ENCODE data around the gene HVCN1. TPM values are rescaled to one million over a fixed set of nuclear protein-coding genes. Genes with fewer than 3 reads are reported as not detected.
"Not testable (repeated sequence)": the region's sequence is repeated elsewhere in the genome, so short reads cannot be mapped to it uniquely, and the experiment has no call there.

HVCN1 gene
- polyA plus RNA-seq, 1 donor from 2014 or later = 441 TPM

DNA sequence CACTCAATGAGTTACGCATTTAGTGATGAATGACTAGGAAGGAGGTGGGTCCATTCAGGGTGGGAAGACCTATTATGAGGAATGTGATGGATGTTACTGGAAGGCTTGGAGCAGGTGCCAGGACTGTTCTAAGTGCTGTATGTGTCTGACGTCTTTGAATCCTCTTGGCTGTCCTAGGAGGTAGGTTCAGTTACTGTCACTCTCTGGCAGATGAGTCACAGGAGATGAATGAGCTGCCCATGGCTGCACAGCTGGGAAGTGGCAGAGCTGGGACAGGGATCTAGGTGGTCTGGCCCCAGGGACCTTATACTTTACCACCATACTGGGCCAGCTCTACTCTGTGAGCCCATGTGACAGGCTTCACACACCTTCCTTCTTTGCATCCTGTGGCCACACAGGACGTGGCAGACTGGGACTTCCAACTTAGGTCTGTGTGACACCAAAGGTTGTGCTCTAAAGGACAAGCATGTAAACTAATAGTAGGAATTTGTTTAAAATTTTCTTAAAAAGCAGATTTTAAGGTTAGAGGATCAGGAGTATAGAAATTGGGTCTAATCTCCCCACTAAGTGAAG lies 51.0 kb downstream of the HVCN1 start:
- Mint-ChIP-seq H3K27ac (peak overlapping the region in 2 of 3 donors; percentile 8 to 25), H3K4me1 (peaks cover 58 to 67% (median 65%) of the 10 kb centered on the region in 3 donors), H3K4me3 (peak overlapping the region in 2 of 4 donors; percentile 24 to 74), H3K9me3 (no peaks in the 10 kb centered on the region), H3K36me3 (peaks cover 5% of the 10 kb centered on the region), H3K27me3 (no peaks in the 10 kb centered on the region)

DNA sequence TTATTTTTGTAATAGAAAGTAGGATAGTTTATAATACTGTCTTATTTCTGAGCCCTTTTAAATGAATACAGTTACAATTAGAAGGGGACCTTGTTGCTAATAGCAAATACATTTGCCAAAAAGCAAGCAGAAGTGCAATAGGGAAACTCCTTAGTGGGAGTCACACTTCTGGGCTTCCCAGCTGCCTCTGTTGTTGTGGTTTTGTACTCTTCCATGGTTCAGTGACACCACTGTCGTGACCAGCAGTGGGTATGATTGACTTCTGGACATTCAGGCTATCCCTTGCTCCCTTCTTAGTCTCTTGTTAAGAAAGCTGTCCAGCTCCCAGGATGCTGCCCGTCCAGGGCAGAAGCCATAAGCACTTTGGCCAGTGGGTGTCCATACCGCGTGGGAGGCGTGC lies 52.4 kb downstream of the HVCN1 start:
- Mint-ChIP-seq H3K4me3 (peak overlapping the region in 1 of 4 donors; percentile 86), H3K36me3 (peaks cover 5% of the 10 kb centered on the region), H3K4me1 (peaks cover 56 to 70% (median 64%) of the 10 kb centered on the region in 3 donors)

GRCh38 chr12:110635055-110635454 lies 53.9 kb downstream of the HVCN1 start:
- H3K4me1 Mint-ChIP-seq = peaks cover 50 to 70% (median 64%) of the 10 kb centered on the region in 3 donors

More for the DNA sequence above, 52.4 kb downstream of the HVCN1 start:
- Mint-ChIP-seq H3K9me3 (no peaks in the 10 kb centered on the region), H3K27me3 (no peaks in the 10 kb centered on the region), H3K27ac (peak overlapping the region in 1 of 3 donors; percentile 22)

GRCh38 chr12:110627500-110628195 lies 61.3 kb downstream of the HVCN1 start:
- Mint-ChIP-seq H3K4me1 (peaks cover 46 to 53% (median 48%) of the 10 kb centered on the region in 3 donors), H3K36me3 (peaks cover 2% of the 10 kb centered on the region), H3K27me3 (no peaks in the 10 kb centered on the region), H3K27ac (peak overlapping the region; percentile 95 to 97 (median 97)), H3K9me3 (no peaks in the 10 kb centered on the region), H3K4me3 (peak overlapping the region; percentile 78 to 94 (median 89))

More at GRCh38 chr12:110635055-110635454, 53.9 kb downstream of the HVCN1 start:
- Mint-ChIP-seq H3K4me3 (no peak overlapping the region), H3K27me3 (no peaks in the 10 kb centered on the region), H3K9me3 (no peaks in the 10 kb centered on the region), H3K36me3 (peaks cover 2% of the 10 kb centered on the region), H3K27ac (peak overlapping the region in 1 of 3 donors; percentile 35)

DNA sequence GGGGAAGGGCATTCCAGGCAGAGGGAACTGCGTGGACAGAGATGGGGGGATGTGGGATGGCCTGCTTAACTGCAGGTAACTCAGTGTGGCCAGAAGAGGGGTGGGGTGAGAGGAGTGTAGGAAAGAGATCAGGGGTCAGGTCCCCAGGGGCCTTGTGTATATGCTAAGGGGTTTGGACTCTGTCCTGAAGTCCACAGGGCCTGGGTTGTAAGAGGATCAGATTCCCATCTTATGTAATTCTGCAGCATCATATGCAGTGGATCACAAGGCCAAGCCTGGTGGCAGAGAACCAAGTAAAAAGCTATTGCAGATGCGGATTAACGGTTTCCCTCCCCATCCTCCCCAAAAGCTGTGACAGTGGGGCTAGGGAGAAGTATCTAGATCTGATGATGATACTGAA lies 66.3 kb downstream of the HVCN1 start:
- H3K27ac Mint-ChIP-seq = peak overlapping the region in 2 of 3 donors; percentile 82 to 91

DNA sequence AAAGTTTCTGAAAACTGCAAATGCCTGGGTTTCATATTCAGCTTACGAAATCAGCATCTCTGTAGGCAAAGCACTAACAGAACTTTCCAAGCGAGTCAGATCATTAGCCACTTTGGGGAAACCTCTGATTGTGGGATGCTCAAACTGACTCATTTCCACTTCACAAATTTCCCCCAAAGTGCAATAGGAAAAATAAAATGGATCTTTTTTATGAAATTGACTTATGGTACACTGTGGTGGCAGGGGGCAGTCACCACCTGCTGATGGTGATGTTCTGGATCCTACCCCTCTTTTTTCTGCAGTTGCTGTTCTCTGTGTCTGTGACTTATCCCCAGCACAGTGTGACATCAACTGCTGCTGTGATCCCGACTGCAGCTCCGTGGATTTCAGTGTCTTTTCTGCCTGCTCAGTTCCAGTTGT lies 69.4 kb downstream of the HVCN1 start:
- peak overlapping the region; percentile 89 to 97 (median 91) for H3K27ac Mint-ChIP-seq
- peaks cover 38 to 47% (median 46%) of the 10 kb centered on the region in 3 donors for H3K4me1 Mint-ChIP-seq
- no peaks in the 10 kb centered on the region for H3K27me3 Mint-ChIP-seq
- no peaks in the 10 kb centered on the region for H3K9me3 Mint-ChIP-seq
- H3K36me3 Mint-ChIP-seq = peaks cover 1% of the 10 kb centered on the region
- H3K4me3 Mint-ChIP-seq = peak overlapping the region; percentile 88 to 98 (median 94)

More for the DNA sequence above, 66.3 kb downstream of the HVCN1 start:
- H3K4me3 Mint-ChIP-seq = peak overlapping the region in 2 of 4 donors; percentile 63 to 83
- no peaks in the 10 kb centered on the region for H3K9me3 Mint-ChIP-seq
- H3K36me3 Mint-ChIP-seq = peaks cover 3% of the 10 kb centered on the region
- peaks cover 44 to 48% (median 44%) of the 10 kb centered on the region in 3 donors for H3K4me1 Mint-ChIP-seq
- no peaks in the 10 kb centered on the region for H3K27me3 Mint-ChIP-seq

DNA sequence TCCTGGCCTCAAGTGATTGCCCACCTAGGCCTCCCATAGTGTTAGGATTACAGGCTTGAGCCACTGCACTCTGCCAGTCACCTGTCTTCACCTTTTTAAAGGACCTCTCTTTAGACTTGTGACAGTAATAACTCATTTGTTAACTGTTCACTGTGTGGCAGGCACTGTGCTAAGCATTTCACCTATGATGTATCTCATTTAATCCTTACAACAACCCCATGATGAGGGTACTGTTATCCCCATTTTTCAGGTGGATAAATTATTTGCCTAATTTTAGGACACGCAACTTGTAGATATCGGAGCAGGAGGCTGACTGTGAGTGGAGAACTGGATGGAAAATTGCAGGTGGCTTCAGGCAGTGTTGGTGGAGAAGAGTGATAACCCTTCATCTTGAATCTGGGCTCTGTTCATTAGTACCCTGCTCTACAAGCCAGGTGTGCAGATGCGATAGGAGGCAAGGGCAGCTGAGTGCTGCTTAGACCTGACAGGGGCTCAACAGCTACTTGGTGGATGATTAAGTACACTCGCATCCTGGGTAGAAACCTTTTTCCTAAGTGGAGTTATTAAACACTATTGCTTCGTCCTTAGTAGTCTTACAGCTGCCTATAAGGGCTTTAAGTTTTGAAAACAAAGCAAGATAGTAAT lies 72.3 kb downstream of the HVCN1 start:
- no peaks in the 10 kb centered on the region for H3K9me3 Mint-ChIP-seq
- peaks cover 29 to 39% (median 37%) of the 10 kb centered on the region in 3 donors for H3K4me1 Mint-ChIP-seq
- H3K36me3 Mint-ChIP-seq = peaks cover 1% of the 10 kb centered on the region
- H3K27me3 Mint-ChIP-seq = no peaks in the 10 kb centered on the region
- peak overlapping the region in 2 of 4 donors; percentile 56 to 66 for H3K4me3 Mint-ChIP-seq
- peak overlapping the region in 1 of 3 donors; percentile 97 for H3K27ac Mint-ChIP-seq

DNA sequence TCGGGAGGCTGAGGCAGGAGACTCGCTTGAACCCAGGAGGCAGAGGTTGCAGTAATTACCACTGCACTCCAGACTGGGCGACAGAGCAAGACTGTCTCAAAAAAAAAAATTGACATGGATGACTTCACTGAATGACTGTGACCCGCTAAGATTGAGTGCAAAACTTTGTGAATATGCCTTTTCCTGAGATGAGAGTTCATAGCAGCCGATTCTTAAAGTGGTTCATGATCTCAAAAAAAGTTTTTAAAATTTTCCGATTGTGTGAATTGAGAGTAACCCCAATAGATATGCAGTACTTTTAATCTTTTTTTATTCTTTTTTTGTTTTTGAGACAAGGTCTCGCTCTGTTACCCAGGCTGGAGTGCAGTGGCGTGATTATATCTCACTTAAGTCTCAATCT lies 73.7 kb downstream of the HVCN1 start:
- H3K4me1 Mint-ChIP-seq = peaks cover 27 to 39% (median 28%) of the 10 kb centered on the region in 3 donors
- peak overlapping the region; percentile 64 to 97 (median 90) for H3K27ac Mint-ChIP-seq
- no peaks in the 10 kb centered on the region for H3K9me3 Mint-ChIP-seq
- peaks cover 2% of the 10 kb centered on the region for H3K36me3 Mint-ChIP-seq
- H3K27me3 Mint-ChIP-seq = no peaks in the 10 kb centered on the region
- peak overlapping the region; percentile 41 to 96 (median 78) for H3K4me3 Mint-ChIP-seq

DNA sequence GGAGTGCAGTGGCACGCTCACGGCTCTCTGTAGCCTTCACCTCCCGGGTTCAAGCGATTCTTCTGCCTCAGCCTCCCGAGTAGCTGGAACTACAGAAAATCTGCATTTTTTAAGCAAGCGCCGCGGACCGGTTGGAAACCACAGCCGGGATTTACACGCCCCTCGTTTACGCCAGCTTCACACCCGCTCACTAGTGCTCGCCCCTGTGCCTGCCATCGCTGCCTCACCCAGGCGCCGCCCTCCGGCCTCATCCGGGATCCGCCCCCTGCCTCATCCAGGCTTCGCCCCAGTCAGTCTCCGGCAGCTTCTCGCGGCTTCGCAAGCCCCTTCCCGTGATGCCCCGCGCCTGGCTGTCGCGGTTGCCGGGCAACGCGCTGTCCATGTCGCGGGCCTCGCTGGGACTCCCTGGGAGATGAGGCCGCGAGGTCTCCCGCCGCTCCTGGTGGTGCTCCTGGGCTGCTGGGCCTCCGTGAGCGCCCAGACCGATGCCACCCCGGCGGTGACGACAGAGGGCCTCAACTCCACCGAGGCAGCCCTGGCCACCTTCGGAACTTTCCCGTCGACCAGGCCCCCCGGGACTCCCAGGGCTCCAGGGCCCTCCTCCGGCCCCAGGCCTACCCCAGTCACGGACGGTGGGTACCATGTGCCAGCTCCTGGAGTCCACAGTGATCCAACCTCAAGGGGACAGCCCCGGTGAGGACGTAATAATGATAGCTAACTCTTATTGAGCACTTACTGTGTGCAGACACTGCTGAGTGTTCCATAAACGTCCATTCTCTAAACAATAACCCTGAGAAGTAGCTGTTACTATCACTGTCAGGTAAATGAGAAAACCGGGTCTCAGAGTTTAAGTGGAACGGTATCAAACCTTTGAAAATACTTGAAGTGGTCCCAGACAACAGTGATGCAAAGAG lies 74.9 kb downstream of the HVCN1 start, which contains the start of gene TCTN1:
TSS of gene TCTN1 (plus strand) at position 359 of the 914 bp plus-strand sequence. CDS start at position 413, 54 bp downstream.
- peaks cover 2% of the 10 kb centered on the region for H3K36me3 Mint-ChIP-seq
- no peaks in the 10 kb centered on the region for H3K9me3 Mint-ChIP-seq
- no peaks in the 10 kb centered on the region for H3K27me3 Mint-ChIP-seq
- peak within 1 kb of the TSS; percentile 94 to 97 (median 97) for H3K27ac Mint-ChIP-seq
- peaks cover 20 to 30% (median 23%) of the 10 kb centered on the region in 3 donors for H3K4me1 Mint-ChIP-seq
- H3K4me3 Mint-ChIP-seq = peak within 1 kb of the TSS; percentile 90 to 96 (median 94)

DNA sequence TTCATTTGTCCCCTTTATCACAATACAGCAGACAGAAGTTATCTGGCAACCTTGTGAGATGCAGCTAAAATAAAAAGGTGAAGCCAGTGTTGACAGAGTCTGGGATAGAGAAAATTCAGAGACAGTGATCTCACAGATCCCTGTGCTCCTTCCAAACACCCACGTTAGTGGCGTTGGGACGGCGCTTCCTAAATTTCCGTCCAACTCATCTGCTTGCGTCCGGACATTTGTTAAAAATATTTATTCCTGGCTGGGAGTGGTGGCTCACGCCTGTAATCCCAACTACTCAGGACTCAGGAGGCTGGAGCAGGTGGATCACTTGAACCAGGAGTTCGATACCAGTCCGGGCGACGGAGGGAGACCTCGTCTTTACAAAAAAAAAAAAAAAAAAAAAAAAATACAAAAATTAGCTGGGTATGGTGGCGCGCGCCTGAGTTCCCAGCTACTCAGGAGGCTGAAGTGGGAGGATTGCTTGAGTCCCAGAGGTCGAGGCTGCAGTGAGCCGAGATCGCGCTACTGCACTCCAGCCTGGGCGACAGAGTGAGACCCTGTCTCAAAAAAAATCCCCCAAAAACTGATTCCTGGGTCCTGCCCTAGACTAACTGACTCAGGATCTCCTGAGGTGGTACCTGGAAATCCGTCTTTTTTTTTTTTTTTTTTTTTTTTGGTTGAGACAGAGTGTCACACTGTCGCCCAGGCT lies 75.7 kb downstream of the HVCN1 start:
- peak overlapping the region; percentile 90 to 96 (median 94) for H3K4me3 Mint-ChIP-seq
- H3K27me3 Mint-ChIP-seq = no peaks in the 10 kb centered on the region
- H3K27ac Mint-ChIP-seq = peak overlapping the region; percentile 94 to 97 (median 97)
- H3K9me3 Mint-ChIP-seq = no peaks in the 10 kb centered on the region
- peaks cover 20 to 34% (median 26%) of the 10 kb centered on the region in 3 donors for H3K4me1 Mint-ChIP-seq
- peaks cover 2% of the 10 kb centered on the region for H3K36me3 Mint-ChIP-seq

GRCh38 chr12:110606253-110606611 lies 82.7 kb downstream of the HVCN1 start:
- H3K4me1 Mint-ChIP-seq = peaks cover 30 to 43% (median 37%) of the 10 kb centered on the region in 3 donors
- peaks cover 0 to 2% (median 0%) of the 10 kb centered on the region in 3 donors for H3K9me3 Mint-ChIP-seq
- H3K4me3 Mint-ChIP-seq = peak overlapping the region; percentile 80 to 96 (median 86)
- H3K27ac Mint-ChIP-seq = peak overlapping the region; percentile 88 to 99 (median 99)
- peaks cover 2% of the 10 kb centered on the region for H3K36me3 Mint-ChIP-seq
- peaks cover 1% of the 10 kb centered on the region for H3K27me3 Mint-ChIP-seq

DNA sequence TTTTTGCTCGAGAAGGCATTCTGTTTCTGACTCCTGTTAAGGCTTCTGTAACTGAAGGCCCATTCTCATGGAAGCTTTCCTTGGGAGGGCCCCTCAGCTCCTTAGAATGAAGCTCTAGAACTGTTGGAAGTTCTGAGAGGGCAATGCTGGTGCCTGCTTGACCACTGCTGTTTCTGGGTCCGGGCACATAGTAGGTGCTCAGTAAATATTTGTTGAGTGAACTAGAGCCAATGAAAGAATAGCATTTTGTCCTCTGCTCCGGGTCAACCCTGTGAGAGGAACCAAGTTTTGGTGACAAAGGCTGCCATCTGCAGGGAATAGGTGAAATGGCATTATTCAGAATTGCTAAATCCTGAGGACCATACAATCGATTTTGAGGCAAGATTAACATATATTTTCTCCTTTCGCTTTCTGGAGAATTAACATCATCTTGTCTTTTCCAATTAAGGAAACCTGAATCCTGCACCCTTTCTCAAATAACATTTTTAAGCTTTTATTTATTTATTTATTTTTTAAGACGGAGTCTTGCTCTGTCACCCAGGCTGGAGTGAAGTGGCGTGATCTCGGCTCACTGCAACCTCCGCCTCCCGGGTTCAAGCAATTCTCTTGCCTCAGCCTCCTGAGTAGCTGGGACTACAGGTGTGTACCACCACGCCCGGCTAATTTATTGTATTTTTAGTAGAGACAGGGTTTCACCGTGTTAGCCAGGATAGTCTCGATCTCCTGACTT lies 86.7 kb downstream of the HVCN1 start:
- H3K27me3 Mint-ChIP-seq, H3K36me3 Mint-ChIP-seq, H3K9me3 Mint-ChIP-seq: not testable (repeated sequence)
- Mint-ChIP-seq H3K4me1 (peaks cover 34 to 39% (median 36%) of the 10 kb centered on the region in 3 donors), H3K4me3 (peak overlapping the region in 2 of 4 donors; percentile 12 to 74), H3K27ac (peak overlapping the region in 2 of 3 donors; percentile 76 to 91)

DNA sequence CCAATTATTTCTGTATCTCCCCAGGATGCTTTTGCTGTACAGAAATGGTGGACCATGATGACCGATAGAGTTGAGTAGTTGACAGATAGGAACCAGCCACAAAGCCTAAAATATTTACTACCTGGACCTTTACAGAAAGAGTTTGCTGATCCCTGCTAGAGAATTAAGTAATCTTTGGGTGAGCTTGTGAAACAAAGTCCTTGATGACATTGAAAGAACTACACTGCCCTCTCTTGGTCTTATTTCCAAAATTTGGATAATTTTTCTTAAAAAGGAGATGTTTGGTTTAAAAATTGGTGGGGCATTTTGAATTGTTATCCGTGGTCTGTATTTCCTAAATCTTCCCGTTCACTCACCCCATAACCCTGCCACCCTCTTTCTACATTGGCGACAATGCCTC lies 88.7 kb downstream of the HVCN1 start:
- H3K27me3 Mint-ChIP-seq = peaks cover 1% of the 10 kb centered on the region
- peak overlapping the region in 1 of 4 donors; percentile 19 for H3K4me3 Mint-ChIP-seq
- no peaks in the 10 kb centered on the region for H3K9me3 Mint-ChIP-seq
- peaks cover 25 to 28% (median 28%) of the 10 kb centered on the region in 3 donors for H3K4me1 Mint-ChIP-seq
- H3K27ac Mint-ChIP-seq = peak overlapping the region in 2 of 3 donors; percentile 64 to 65
- H3K36me3 Mint-ChIP-seq = no peaks in the 10 kb centered on the region

All from IgD-negative memory B cell (primary cell).